ENCODE measurements around the gene SLC25A39. TPM values are rescaled to one million over a fixed set of nuclear protein-coding genes. Genes with fewer than 3 reads are reported as not detected.
A peak's percentile ranks its signal among the peaks of the same experiment; 100 is the strongest.

The SLC25A39 gene
- polyA plus RNA-seq, 1 of the 3 experiments (the other 2 are of a cell fraction), result 131 TPM

GRCh38 chr17:44360144-44360533, 35.5 kb upstream of the SLC25A39 start (continued):
- TF ChIP-seq TAF1 (IDR thresholded peaks at IDR 0.05; ENCODE audit: borderline replicate concordance, low read depth, low read length), result no peak
- TF ChIP-seq TEAD4 (IDR thresholded peaks at IDR 0.05; ENCODE audit: borderline replicate concordance, insufficient read depth), result no peak
- no peak for TF ChIP-seq TCF12 (IDR thresholded peaks at IDR 0.05)
- no peak for TF ChIP-seq FOSL2 (IDR thresholded peaks at IDR 0.05; ENCODE audit: borderline replicate concordance, low read depth)
- TF ChIP-seq MAX (IDR thresholded peaks at IDR 0.05; ENCODE audit: low read depth), result no peak
- no peak for TF ChIP-seq FOXM1 (IDR thresholded peaks at IDR 0.05; ENCODE audit: low read depth)

GRCh38 chr17:44359458-44360143, 35.0 kb upstream of the SLC25A39 start:
- no peaks in the 10 kb centered on the region for H3K9me3 ChIP-seq
- CTCF ChIA-PET, result interaction anchor here (0.6 to 7.6 kb wide), 6 partner anchors 8 to 156 kb away, joined by 3 to 85 read pairs (median 12); partner anchors contain the start of gene GRN
- peaks cover 0 to 2% of the 10 kb centered on the region in 2 experiments for H3K36me3 ChIP-seq (replicated peaks in 1 of 2; ENCODE audit: control insufficient read depth in 1 of 2, insufficient read depth in 2 of 2, low read length in 1 of 2)
- no peak overlapping the region for H3K4me3 ChIP-seq (ENCODE audit: low read depth in 2 of 2, low read length in 1 of 2)
- H3K4me1 ChIP-seq (ENCODE audit: control insufficient read depth in 1 of 2, insufficient read depth in 2 of 2, low read depth in 1 of 2, low read length in 1 of 2), result peaks cover 3 to 22% of the 10 kb centered on the region in 2 experiments; a peak in 1 of 4 replicates
- peaks cover 7% of the 10 kb centered on the region; the same call in 1 of the 2 replicates for H3K79me2 ChIP-seq (ENCODE audit: insufficient read depth)
- DNase-seq, result peak; percentile 12
- no peak overlapping the region for H3K27ac ChIP-seq (ENCODE audit: low read depth in 2 of 2, low read length in 1 of 2)
- H3K27me3 ChIP-seq (ENCODE audit: insufficient read depth), result no peaks in the 10 kb centered on the region
- H3K4me2 ChIP-seq, result no peak overlapping the region
- H3F3A ChIP-seq (replicated peaks; ENCODE audit: insufficient read depth), result no peaks in the 10 kb centered on the region
- H2AFZ ChIP-seq (ENCODE audit: low read depth), result no peak overlapping the region
- 90% methylated on average over 8 of the region's 14 CpGs for WGBS (ENCODE audit: low lambda C conversion rate)
- no peaks in the 10 kb centered on the region for H3K9me2 ChIP-seq
- POLR2A ChIA-PET, result interaction anchor here (1.3 kb wide), 1 partner anchor 14 kb away, joined by 3 read pairs; no protein-coding TSS in a partner anchor
- peaks cover 11% of the 10 kb centered on the region; the same call in 1 of the 2 replicates for H4K20me1 ChIP-seq (ENCODE audit: insufficient read depth)
- no peak overlapping the region for H3K9ac ChIP-seq
- TF ChIP-seq SMC3 (IDR thresholded peaks at IDR 0.05; ENCODE audit: low read depth, low read length) (no peak), USF2 (IDR thresholded peaks at IDR 0.05; ENCODE audit: borderline replicate concordance, low read depth, low read length) (no peak), IRF3 (IDR thresholded peaks at IDR 0.05; ENCODE audit: low read depth, low read length) (no peak), FOXJ3 (CRISPR knock-in tag; IDR thresholded peaks at IDR 0.05) (no peak)

GRCh38 chr17:44359006-44359405, 34.4 kb upstream of the SLC25A39 start:
- CTCF ChIA-PET, result interaction anchor here (0.6 to 7.6 kb wide), 5 partner anchors 9 to 28 kb away, joined by 3 to 85 read pairs (median 13); partner anchors contain the start of gene GRN
- TF ChIP-seq RFX5 (IDR thresholded peaks at IDR 0.05; ENCODE audit: low read length), result no peak
- TF ChIP-seq JUND (IDR thresholded peaks at IDR 0.05), result no peak
- TF ChIP-seq MAX (IDR thresholded peaks at IDR 0.05; ENCODE audit: low read depth), result no peak
- TF ChIP-seq SMC3 (IDR thresholded peaks at IDR 0.05; ENCODE audit: low read depth, low read length), result no peak
- no peak for TF ChIP-seq REST (IDR thresholded peaks at IDR 0.05; ENCODE audit: low read depth, low read length)
- TF ChIP-seq GATA2 (CRISPR knock-in tag; IDR thresholded peaks at IDR 0.05), result no peak
- TF ChIP-seq YY1 (IDR thresholded peaks at IDR 0.05; ENCODE audit: low read depth), result no peak
- TF ChIP-seq MXI1 (IDR thresholded peaks at IDR 0.05; ENCODE audit: low read depth, low read length), result no peak
- TF ChIP-seq MEF2A (IDR thresholded peaks at IDR 0.05; ENCODE audit: borderline replicate concordance, low read depth), result no peak
- no peak for TF ChIP-seq FOXJ3 (CRISPR knock-in tag; IDR thresholded peaks at IDR 0.05)
- TF ChIP-seq TEAD4 (IDR thresholded peaks at IDR 0.05; ENCODE audit: borderline replicate concordance, insufficient read depth), result no peak

More at GRCh38 chr17:44359006-44359405, 34.4 kb upstream of the SLC25A39 start:
- Histone ChIP-seq H2AFZ (ENCODE audit: low read depth) (no peak overlapping the region), H4K20me1 (ENCODE audit: insufficient read depth) (peaks cover 11% of the 10 kb centered on the region; the same call in 1 of the 2 replicates), H3K9me2 (no peaks in the 10 kb centered on the region), H3K36me3 (replicated peaks in 1 of 2; ENCODE audit: control insufficient read depth in 1 of 2, insufficient read depth in 2 of 2, low read length in 1 of 2) (peaks cover 0 to 2% of the 10 kb centered on the region in 2 experiments), H3K27ac (ENCODE audit: low read depth in 2 of 2, low read length in 1 of 2) (no peak overlapping the region), H3K4me1 (ENCODE audit: control insufficient read depth in 1 of 2, insufficient read depth in 2 of 2, low read depth in 1 of 2, low read length in 1 of 2) (peaks cover 3 to 22% of the 10 kb centered on the region in 2 experiments; a peak in 1 of 4 replicates), H3K9ac (no peak overlapping the region), H3K4me2 (no peak overlapping the region), H3K27me3 (ENCODE audit: insufficient read depth) (no peaks in the 10 kb centered on the region), H3K9me3 (no peaks in the 10 kb centered on the region), H3K4me3 (ENCODE audit: low read depth in 2 of 2, low read length in 1 of 2) (no peak overlapping the region), H3F3A (replicated peaks; ENCODE audit: insufficient read depth) (no peaks in the 10 kb centered on the region), H3K79me2 (ENCODE audit: insufficient read depth) (peaks cover 7% of the 10 kb centered on the region; the same call in 1 of the 2 replicates)
- 84% methylated on average over 6 of the region's 6 CpGs for WGBS (ENCODE audit: low lambda C conversion rate)
- POLR2A ChIA-PET, result interaction anchor here (1.3 kb wide), 1 partner anchor 13 kb away, joined by 3 read pairs; no protein-coding TSS in a partner anchor
- DNase-seq, result no peak

Measured in SK-N-SH (cell line).